ENCODE results near the gene PTPN5. TPM values are rescaled to one million over a fixed set of nuclear protein-coding genes. Genes with fewer than 3 reads are reported as not detected.
A peak's percentile ranks its signal among the peaks of the same experiment; 100 is the strongest.

Gene PTPN5
- total and polyA plus RNA-seq, 7 donors, result 0.22 to 1.4 (median 0.61) TPM

- Histone ChIP-seq H3K27ac (no peak within 1 kb of the TSS), H3K9me3 (no peaks in the 10 kb centered on the region), H3K27me3 (ENCODE audit: insufficient read depth in 3 of 3, low read length in 2 of 3) (no peaks in the 10 kb centered on the region), H3K4me3 (no peak within 1 kb of the TSS), H3K36me3 (ENCODE audit: insufficient read depth in 1 of 2, low read depth in 1 of 2) (no peaks in the 10 kb centered on the region), H3K4me1 (no peaks in the 10 kb centered on the region)
- ATAC-seq (no peak), DNase-seq (peak in 1 of 2 donors; percentile 23)
- TF ChIP-seq, protein P1, sequence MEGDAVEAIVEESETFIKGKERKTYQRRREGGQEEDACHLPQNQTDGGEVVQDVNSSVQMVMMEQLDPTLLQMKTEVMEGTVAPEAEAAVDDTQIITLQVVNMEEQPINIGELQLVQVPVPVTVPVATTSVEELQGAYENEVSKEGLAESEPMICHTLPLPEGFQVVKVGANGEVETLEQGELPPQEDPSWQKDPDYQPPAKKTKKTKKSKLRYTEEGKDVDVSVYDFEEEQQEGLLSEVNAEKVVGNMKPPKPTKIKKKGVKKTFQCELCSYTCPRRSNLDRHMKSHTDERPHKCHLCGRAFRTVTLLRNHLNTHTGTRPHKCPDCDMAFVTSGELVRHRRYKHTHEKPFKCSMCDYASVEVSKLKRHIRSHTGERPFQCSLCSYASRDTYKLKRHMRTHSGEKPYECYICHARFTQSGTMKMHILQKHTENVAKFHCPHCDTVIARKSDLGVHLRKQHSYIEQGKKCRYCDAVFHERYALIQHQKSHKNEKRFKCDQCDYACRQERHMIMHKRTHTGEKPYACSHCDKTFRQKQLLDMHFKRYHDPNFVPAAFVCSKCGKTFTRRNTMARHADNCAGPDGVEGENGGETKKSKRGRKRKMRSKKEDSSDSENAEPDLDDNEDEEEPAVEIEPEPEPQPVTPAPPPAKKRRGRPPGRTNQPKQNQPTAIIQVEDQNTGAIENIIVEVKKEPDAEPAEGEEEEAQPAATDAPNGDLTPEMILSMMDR (IDR thresholded peaks at IDR 0.05), result no peak
- intact Hi-C loops (cut with DNase I), result no loop called here
- WGBS, 3 donors, result 48 to 51% (median 49%) methylated on average over 7 of the region's 7 CpGs
Observed at GRCh38 chr11:18726040-18726439, 65.6 kb downstream of the PTPN5 start, which contains the start of gene IGSF22. Gene IGSF22 (minus strand): TSS chr11:18726188. CDS start chr11:18724236, 1,952 bp downstream.

GRCh38 chr11:18723991-18724390, 67.6 kb downstream of the PTPN5 start:
- WGBS, 3 donors, result 47 to 49% (median 49%) methylated on average over 7 of the region's 7 CpGs
- H3K9me3 ChIP-seq, result no peaks in the 10 kb centered on the region
- ATAC-seq, result no peak
- no peak overlapping the region for H3K27ac ChIP-seq
- H3K4me1 ChIP-seq, result no peaks in the 10 kb centered on the region
- no peaks in the 10 kb centered on the region for H3K27me3 ChIP-seq (ENCODE audit: insufficient read depth in 3 of 3, low read length in 2 of 3)
- intact Hi-C loops (cut with DNase I), result no loop called here
- peak in 1 of 2 donors; percentile 23 for DNase-seq
- TF ChIP-seq, protein P1 (IDR thresholded peaks at IDR 0.05), result no peak
- H3K4me3 ChIP-seq, result no peak overlapping the region
- no peaks in the 10 kb centered on the region for H3K36me3 ChIP-seq (ENCODE audit: insufficient read depth in 1 of 2, low read depth in 1 of 2)

DNA sequence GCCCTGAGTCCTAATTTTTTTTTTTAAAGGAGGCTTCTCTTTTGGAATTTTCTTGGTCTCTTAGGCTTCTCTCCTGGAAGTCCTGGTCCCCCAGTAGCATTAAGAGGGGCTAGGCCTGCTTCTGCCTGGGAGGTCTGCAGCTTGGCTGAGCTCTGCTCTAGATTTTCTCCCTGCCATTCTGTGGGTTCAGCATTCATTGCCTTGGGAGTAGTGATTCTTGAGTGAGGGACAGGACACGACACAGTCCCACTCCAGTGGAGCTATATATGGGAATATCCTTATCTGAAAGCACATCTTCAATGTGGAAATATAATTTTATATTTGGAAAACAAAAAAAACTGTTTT, 69.3 kb downstream of the PTPN5 start:
- peak overlapping the region; percentile 69 for H3K4me3 ChIP-seq
- no peaks in the 10 kb centered on the region for H3K4me1 ChIP-seq
- DNase-seq, result no peak
- H3K36me3 ChIP-seq (ENCODE audit: insufficient read depth in 1 of 2, low read depth in 1 of 2), result no peaks in the 10 kb centered on the region
- TF ChIP-seq, protein P1 (IDR thresholded peaks at IDR 0.05), result no peak
- no peak overlapping the region for H3K27ac ChIP-seq
- WGBS, 3 donors, result 73 to 89% (median 85%) methylated on average over 1 of the region's 1 CpG
- intact Hi-C loops (cut with DNase I), result no loop called here
- no peaks in the 10 kb centered on the region for H3K9me3 ChIP-seq
- no peak for ATAC-seq
- H3K27me3 ChIP-seq (ENCODE audit: insufficient read depth in 3 of 3, low read length in 2 of 3), result no peaks in the 10 kb centered on the region

DNA sequence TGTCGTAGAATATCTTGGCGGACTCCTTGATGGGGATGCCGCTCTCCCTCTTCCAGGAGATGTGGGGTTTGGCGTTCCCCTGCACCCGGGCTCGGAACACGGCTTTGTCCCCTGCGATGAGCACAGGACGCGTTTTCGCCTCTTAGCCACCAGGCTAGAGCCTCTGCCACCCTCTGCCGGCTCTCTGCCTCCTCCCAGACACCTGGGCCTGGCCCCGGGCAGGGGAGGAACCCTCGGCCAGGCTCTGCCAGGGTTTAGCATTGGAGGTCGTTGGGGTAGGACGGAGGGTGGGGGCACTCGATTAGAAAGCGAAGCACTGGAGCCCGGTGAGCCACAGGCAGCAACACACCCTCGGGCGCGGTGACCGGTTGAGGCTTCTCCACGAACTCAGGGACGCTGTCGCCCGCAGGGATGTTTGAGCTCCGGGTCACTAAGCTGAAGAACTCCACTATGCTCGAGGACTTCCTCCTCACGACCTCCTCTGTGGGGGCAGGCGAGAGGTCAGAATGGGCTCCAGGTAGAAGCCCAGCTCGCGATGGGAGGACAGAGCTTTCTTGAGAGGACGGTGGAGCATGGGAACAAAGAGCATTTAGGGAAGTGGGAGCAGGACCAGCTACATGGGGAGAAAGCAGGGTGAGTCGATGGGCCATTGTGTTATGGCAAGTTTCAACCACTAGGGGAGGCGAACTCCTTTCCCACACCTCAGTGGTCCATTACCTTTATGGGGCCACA, 69.9 kb downstream of the PTPN5 start:
- no peaks in the 10 kb centered on the region for H3K27me3 ChIP-seq (ENCODE audit: insufficient read depth in 3 of 3, low read length in 2 of 3)
- no peaks in the 10 kb centered on the region for H3K4me1 ChIP-seq
- TF ChIP-seq, protein P1 (IDR thresholded peaks at IDR 0.05), result peak; percentile 76
- ATAC-seq (peak; percentile 48 to 86 (median 70)), DNase-seq (peak in 1 of 2 donors; percentile 57)
- no peaks in the 10 kb centered on the region for H3K9me3 ChIP-seq
- peak overlapping the region; percentile 69 for H3K4me3 ChIP-seq
- H3K36me3 ChIP-seq (ENCODE audit: insufficient read depth in 1 of 2, low read depth in 1 of 2), result no peaks in the 10 kb centered on the region
- WGBS, 3 donors, result 4 to 7% (median 6%) methylated on average over 36 of the region's 36 CpGs
- no peak overlapping the region for H3K27ac ChIP-seq
- intact Hi-C loops (cut with DNase I), result no loop called here

Data from psoas muscle (tissue), 8 donors.